ENCODE measurements around the gene ACOX2.

ACOX2 gene

GRCh38 chr3:58572634-58573230, 35.7 kb upstream of the ACOX2 start:
- H3K27ac ChIP-seq: no peak overlapping the region
- DNase-seq (ENCODE audit: low spot score): no peak
- no peak overlapping the region for H3K4me3 ChIP-seq
- no peak for TF ChIP-seq CTCF (IDR thresholded peaks at IDR 0.05)

GRCh38 chr3:58572013-58572633, 35.1 kb upstream of the ACOX2 start:
- DNase-seq (ENCODE audit: low spot score): no peak
- Histone ChIP-seq H3K4me3 (no peak overlapping the region), H3K27ac (no peak overlapping the region)
- no peak for TF ChIP-seq CTCF (IDR thresholded peaks at IDR 0.05)

- Histone ChIP-seq H3K27ac (no peak overlapping the region), H3K4me3 (no peak overlapping the region)
- TF ChIP-seq CTCF (IDR thresholded peaks at IDR 0.05): no peak
- peak; percentile 45 for DNase-seq (ENCODE audit: low spot score)
Observed at GRCh38 chr3:58570851-58571250, 33.9 kb upstream of the ACOX2 start.

GRCh38 chr3:58569287-58570001, 32.5 kb upstream of the ACOX2 start:
- no peak for TF ChIP-seq CTCF (IDR thresholded peaks at IDR 0.05)
- DNase-seq (ENCODE audit: low spot score): peak; percentile 68
- H3K27ac ChIP-seq: no peak overlapping the region
- H3K4me3 ChIP-seq: no peak overlapping the region

GRCh38 chr3:58568572-58569286, 31.7 kb upstream of the ACOX2 start:
- peak; percentile 81 for DNase-seq (ENCODE audit: low spot score)
- H3K4me3 ChIP-seq: no peak overlapping the region
- peak; percentile 89 for TF ChIP-seq CTCF (IDR thresholded peaks at IDR 0.05)
- H3K27ac ChIP-seq: no peak overlapping the region

GRCh38 chr3:58567251-58567515, 30.2 kb upstream of the ACOX2 start:
- peak; percentile 58 for DNase-seq (ENCODE audit: low spot score)
- Histone ChIP-seq H3K4me3 (no peak overlapping the region), H3K27ac (no peak overlapping the region)
- no peak for TF ChIP-seq CTCF (IDR thresholded peaks at IDR 0.05)

All from coronary artery (tissue), 2 donors.